Activated CD8-positive, alpha-beta memory T cell treated with anti-CD3 and anti-CD28 coated beads for 36 hours (primary cell): ENCODE results near the gene CLASP1. TPM values are rescaled to one million over a fixed set of nuclear protein-coding genes. Genes with fewer than 3 reads are reported as not detected.

Experiments used
- CTCF ChIA-PET: fragments of 350-600 bp; sonication (Branson Sonifier 250); formaldehyde crosslinking; loops from one replicate; lab custom pipeline; 2021; ENCODE audit warnings: antibody characterized with exemption; lab: Charles Lee
- POLR2A ChIA-PET: fragments of 350-600 bp; sonication (Branson Sonifier 250); formaldehyde crosslinking; loops from one replicate; lab custom pipeline; 2021; ENCODE audit warnings: antibody characterized with exemption; lab: Charles Lee
- total RNA-seq, 2 experiments: library from RNA; stranded (reverse); gene quantifications; one replicate each; pipeline ENCODE4 v1.2.3, GENCODE V29; 2021

The CLASP1 gene
- total RNA-seq, 2 experiments from 2014 or later: 63.0 to 67.4 TPM

GRCh38 chr2:121596221-121597080, 52.8 kb downstream of the CLASP1 start:
- POLR2A ChIA-PET: interaction anchor here (0.6 kb wide), 1 partner anchor 44 kb away, joined by 3 read pairs; no protein-coding TSS in a partner anchor
- CTCF ChIA-PET: interaction anchor here (1.2 kb wide), 1 partner anchor 33 kb away, joined by 3 read pairs; no protein-coding TSS in a partner anchor

GRCh38 chr2:121595012-121595891, 54.0 kb downstream of the CLASP1 start:
- ChIA-PET POLR2A (no interaction called here), CTCF (no interaction called here)

- CTCF ChIA-PET: no interaction called here
- POLR2A ChIA-PET: no interaction called here
Measured at GRCh38 chr2:121591199-121591598, 58.1 kb downstream of the CLASP1 start.

- POLR2A ChIA-PET: interaction anchor here (0.6 kb wide), 1 partner anchor 120 kb away, joined by 3 read pairs; no protein-coding TSS in a partner anchor
- CTCF ChIA-PET: no interaction called here
Measured at GRCh38 chr2:121588357-121588756, 60.9 kb downstream of the CLASP1 start.

- POLR2A ChIA-PET: no interaction called here
- CTCF ChIA-PET: no interaction called here
Measured at GRCh38 chr2:121587131-121587530, 62.1 kb downstream of the CLASP1 start.

- ChIA-PET POLR2A (no interaction called here), CTCF (interaction anchor here (1.4 kb wide), 1 partner anchor 47 kb away, joined by 5 read pairs; no protein-coding TSS in a partner anchor)
Measured at GRCh38 chr2:121584741-121585140, 64.5 kb downstream of the CLASP1 start.

- POLR2A ChIA-PET: interaction anchor here (1.3 kb wide), 1 partner anchor 53 kb away, joined by 3 read pairs; the partner anchor contains the start of gene RNU4ATAC
- CTCF ChIA-PET: no interaction called here
Measured at GRCh38 chr2:121583555-121583954, 65.7 kb downstream of the CLASP1 start.

GRCh38 chr2:121582272-121582671, 67.0 kb downstream of the CLASP1 start:
- ChIA-PET POLR2A (no interaction called here), CTCF (no interaction called here)

- POLR2A ChIA-PET: no interaction called here
- CTCF ChIA-PET: interaction anchor here (0.6 kb wide), 1 partner anchor 60 kb away, joined by 8 read pairs; no protein-coding TSS in a partner anchor
Measured at GRCh38 chr2:121579309-121579708, 70.0 kb downstream of the CLASP1 start.

GRCh38 chr2:121577381-121577780, 71.9 kb downstream of the CLASP1 start:
- ChIA-PET CTCF (no interaction called here), POLR2A (no interaction called here)

GRCh38 chr2:121576263-121576662, 73.0 kb downstream of the CLASP1 start:
- ChIA-PET POLR2A (no interaction called here), CTCF (interaction anchor here (0.9 kb wide), 1 partner anchor 30 kb away, joined by 3 read pairs; no protein-coding TSS in a partner anchor)

GRCh38 chr2:121575800-121576199, 73.5 kb downstream of the CLASP1 start:
- POLR2A ChIA-PET: no interaction called here
- CTCF ChIA-PET: interaction anchor here (0.6 to 0.9 kb wide), 3 partner anchors 18 to 45 kb away, joined by 3 to 4 read pairs (median 3); no protein-coding TSS in a partner anchor

GRCh38 chr2:121570667-121571055, 78.6 kb downstream of the CLASP1 start:
- CTCF ChIA-PET: no interaction called here
- POLR2A ChIA-PET: no interaction called here

- ChIA-PET POLR2A (no interaction called here), CTCF (no interaction called here)
Measured at GRCh38 chr2:121570036-121570666, 79.1 kb downstream of the CLASP1 start.

- ChIA-PET CTCF (no interaction called here), POLR2A (no interaction called here)
Measured at GRCh38 chr2:121567957-121568409, 81.3 kb downstream of the CLASP1 start.

- ChIA-PET POLR2A (no interaction called here), CTCF (no interaction called here)
Measured at GRCh38 chr2:121567452-121567851, 81.8 kb downstream of the CLASP1 start.

- CTCF ChIA-PET: interaction anchor here (1.3 kb wide), 1 partner anchor 134 kb away, joined by 4 read pairs; no protein-coding TSS in a partner anchor
- POLR2A ChIA-PET: no interaction called here
Measured at GRCh38 chr2:121565389-121566250, 83.6 kb downstream of the CLASP1 start.

GRCh38 chr2:121564905-121565304, 84.4 kb downstream of the CLASP1 start:
- CTCF ChIA-PET: interaction anchor here (0.9 kb wide), 1 partner anchor 153 kb away, joined by 3 read pairs; no protein-coding TSS in a partner anchor
- POLR2A ChIA-PET: no interaction called here
